BJ (cell line): ENCODE data around the gene TANK. TPM values are rescaled to one million over a fixed set of nuclear protein-coding genes. Genes with fewer than 3 reads are reported as not detected.

Experiments
- CTCF ChIA-PET: fragments of 350-600 bp; formaldehyde crosslinking; extraction: SDS; loops from one replicate; lab custom pipeline; 2021; ENCODE audit warnings: antibody characterized with exemption, inconsistent platforms; lab: Yijun Ruan, JAX
- POLR2A ChIA-PET: fragments of 300-600 bp; sonication (Branson Sonifier 250); formaldehyde crosslinking; extraction: SDS; loops from one replicate; lab custom pipeline; 2021; ENCODE audit warnings: antibody characterized with exemption; lab: Charles Lee
- DNase-seq: peaks from one replicate; pipeline ENCODE4 v3.0.0-alpha.2; 2011; ENCODE audit warnings: low read depth
- H3K27me3 ChIP-seq: 2 replicates; pipeline ENCODE4 v1.6.0; 2011; ENCODE audit warnings: low read length; ENCODE audit not compliant: control insufficient read depth, insufficient read depth
- H3K36me3 ChIP-seq: 2 replicates; pipeline ENCODE4 v1.5.1; 2011; ENCODE audit warnings: low read length; ENCODE audit not compliant: control insufficient read depth, insufficient read depth
- H3K4me3 ChIP-seq: 2 replicates; pipeline ENCODE4 v1.5.1; 2011; ENCODE audit warnings: low read depth, mild to moderate bottlenecking, control low read depth, low read length
- CTCF ChIP-seq: IDR thresholded peaks from 2 replicates; pipeline ENCODE4 v1.5.1; 2011; ENCODE audit warnings: low read depth, mild to moderate bottlenecking, control low read depth, inconsistent platforms, low read length, moderate library complexity; ENCODE audit not compliant: insufficient read depth
- polyA minus RNA-seq: library from RNA; depleted of rRNA, polyadenylated mRNA; stranded (reverse); fragments of >200 nt; gene quantifications from 2 replicates; pipeline ENCODE4 v1.2.3, GENCODE V29; 2011; rRNA and poly(A)+ RNA removed
- polyA plus RNA-seq: library from polyadenylated mRNA; depleted of rRNA; stranded (reverse); fragments of >200 nt; gene quantifications from 2 replicates; pipeline ENCODE4 v1.2.3, GENCODE V29; 2011; rRNA removed

TANK gene
- 29.8 and 39.3 TPM in 2 replicates for polyA plus RNA-seq
- polyA minus RNA-seq, result 12.9 and 17.8 TPM in 2 replicates

GRCh38 chr2:161160226-161161073 lies at the start of gene TANK:
Gene TANK, plus strand, starts transcription at chr2:161160428. Its CDS starts 19,235 bp downstream, at chr2:161179663.
- POLR2A ChIA-PET, result interaction anchor here (0.8 kb wide), 1 partner anchor 1983 kb away, joined by 7 read pairs; no protein-coding TSS in a partner anchor
- H3K4me3 ChIP-seq, result peak within 1 kb of the TSS; percentile 89
- H3K27me3 ChIP-seq, result no peaks in the 10 kb centered on the region
- CTCF ChIA-PET, result no interaction called here
- H3K36me3 ChIP-seq, result peaks cover 2% of the 10 kb centered on the region; the same call in 1 of the 2 replicates
- TF ChIP-seq CTCF, result no peak
- DNase-seq, result peak; percentile 89

- DNase-seq, result no peak
- Histone ChIP-seq H3K4me3 (no peak overlapping the region), H3K27me3 (peaks cover 2% of the 10 kb centered on the region; the same call in 1 of the 2 replicates), H3K36me3 (no peaks in the 10 kb centered on the region)
- ChIA-PET POLR2A (no interaction called here), CTCF (interaction anchor here (1.5 kb wide), 1 partner anchor 24 kb away, joined by 4 read pairs; no protein-coding TSS in a partner anchor)
- no peak for TF ChIP-seq CTCF
Observed at GRCh38 chr2:161111531-161111930, 48.7 kb upstream of the TANK start.

GRCh38 chr2:161112908-161113307 lies 47.3 kb upstream of the TANK start:
- Histone ChIP-seq H3K27me3 (no peaks in the 10 kb centered on the region; the same call in 1 of the 2 replicates), H3K4me3 (no peak overlapping the region), H3K36me3 (no peaks in the 10 kb centered on the region)
- ChIA-PET CTCF (interaction anchor here (0.6 kb wide), 1 partner anchor 11 kb away, joined by 3 read pairs; no protein-coding TSS in a partner anchor), POLR2A (no interaction called here)
- DNase-seq, result no peak
- no peak for TF ChIP-seq CTCF

GRCh38 chr2:161113693-161114575 lies 46.3 kb upstream of the TANK start:
- TF ChIP-seq CTCF, result no peak
- Histone ChIP-seq H3K4me3 (no peak overlapping the region), H3K27me3 (no peaks in the 10 kb centered on the region; the same call in 1 of the 2 replicates), H3K36me3 (no peaks in the 10 kb centered on the region)
- CTCF ChIA-PET, result interaction anchor here (1.7 kb wide), 1 partner anchor 11 kb away, joined by 5 read pairs; no protein-coding TSS in a partner anchor
- no peak for DNase-seq
- POLR2A ChIA-PET, result no interaction called here
